SK-N-MC (cell line): ENCODE data around the gene ETV3.

Experiments
- EZH2 ChIP-seq: fragments of 200-600 bp; sonication (generic); IDR thresholded peaks from one replicate; pipeline ENCODE4 v1.6.1; 2017; ENCODE audit warnings: antibody characterized with exemption
- POLR2AphosphoS5 ChIP-seq: IDR thresholded peaks from 2 replicates; pipeline ENCODE4 v1.6.1; 2012; ENCODE audit warnings: mild to moderate bottlenecking, low read depth, low read length, borderline replicate concordance

GRCh38 chr1:157145076-157145475, 6.9 kb upstream of the ETV3 start:
- TF ChIP-seq EZH2, result no peak
- TF ChIP-seq POLR2AphosphoS5, result no peak
